A549 (cell line): ENCODE results near the gene MSL2. TPM values are rescaled to one million over a fixed set of nuclear protein-coding genes. Genes with fewer than 3 reads are reported as not detected.

ENCODE experiments used
- ATAC-seq, 2 experiments: fragments of 200-7000 bp in 1 of 2; fragments of >200 bp in 1 of 2; cut with Nextera tagmentation in 1 of 2; cut with Tn5 transposase in 1 of 2; 3 replicates each; pipeline versions ENCODE4 v1.8.0 to v1.9.1; 2018 to 2020; ENCODE audit warnings: mild to moderate bottlenecking in 1 of 2, moderate library complexity in 1 of 2
- CTCF ChIA-PET: fragments of 300-600 bp; sonication (Branson Sonifier 250); formaldehyde crosslinking; extraction: SDS; loops from one replicate; lab custom pipeline; 2021; ENCODE audit warnings: antibody characterized with exemption, inconsistent platforms; lab: Yijun Ruan, JAX
- POLR2A ChIA-PET: fragments of 350-600 bp; formaldehyde crosslinking; extraction: SDS; loops from one replicate; lab custom pipeline; 2021; ENCODE audit warnings: antibody characterized with exemption, inconsistent platforms; lab: Yijun Ruan, JAX
- DNase-seq, 2 experiments: peaks; one replicate each; pipeline versions ENCODE4 v3.0.0 to v3.0.0-alpha.2; 2011 to 2016; ENCODE audit warnings: low read depth in 1 of 2, low spot score in 1 of 2
- FAIRE-seq: peaks from 2 replicates; lab custom pipeline; 2011; peaks lifted over from hg19 to GRCh38; lab: Jason Lieb, UNC
- H3K27ac ChIP-seq, 2 experiments: fragments of >200 bp; sonication (Bioruptor Twin); formaldehyde crosslinking; 3 replicates each; pipeline ENCODE4 v1.5.1; 2016 to 2017
- H3K4me1 ChIP-seq: fragments of >200 bp; sonication (Bioruptor Twin); formaldehyde crosslinking; 3 replicates; pipeline ENCODE4 v1.6.1; 2016
- H3K4me2 ChIP-seq: fragments of >200 bp; sonication (Bioruptor Twin); formaldehyde crosslinking; 3 replicates; pipeline ENCODE4 v1.6.1; 2016
- H3K4me3 ChIP-seq: fragments of >200 bp; sonication (Bioruptor Twin); formaldehyde crosslinking; 3 replicates; pipeline ENCODE4 v1.5.1; 2016
- H3K9me3 ChIP-seq: fragments of >200 bp; sonication (Bioruptor Twin); formaldehyde crosslinking; 3 replicates; pipeline ENCODE4 v1.6.1; 2016
- CEBPB ChIP-seq, 2 experiments: fragments of >200 bp in 1 of 2; sonication (Bioruptor Twin) in 1 of 2; formaldehyde crosslinking in 1 of 2; IDR thresholded peaks; 2 replicates each; pipeline ENCODE4 v1.6.1; 2012 to 2016
- CHD2 ChIP-seq: fragments of 150-350 bp; IDR thresholded peaks from 2 replicates; pipeline ENCODE4 v1.6.1; 2014; ENCODE audit warnings: low read length; ENCODE audit not compliant: partially characterized antibody
- E2F6 ChIP-seq: IDR thresholded peaks from 2 replicates; pipeline ENCODE4 v1.6.1; 2012; ENCODE audit warnings: low read depth, borderline replicate concordance
- EHF ChIP-seq: fragments of 250-450 bp; sonication (Bioruptor Pico); IDR thresholded peaks from 2 replicates; pipeline ENCODE4 v1.5.0; 2020; ENCODE audit warnings: mild to moderate bottlenecking
- ELK1 ChIP-seq: fragments of 150-350 bp; IDR thresholded peaks from 2 replicates; pipeline ENCODE4 v1.6.1; 2014; ENCODE audit warnings: low read depth, mild to moderate bottlenecking, low read length
- ESRRA ChIP-seq: fragments of 150-350 bp; IDR thresholded peaks from 2 replicates; pipeline ENCODE4 v1.6.1; 2014; ENCODE audit warnings: mild to moderate bottlenecking, low read length, borderline replicate concordance
- FOSL2 ChIP-seq, 2 experiments: fragments of 450-650 bp in 1 of 2; fragments of >200 bp in 1 of 2; sonication (Bioruptor Twin) in 1 of 2; formaldehyde crosslinking; IDR thresholded peaks; 2 replicates each; pipeline versions ENCODE4 v1.5.0 to v1.6.1; 2016 to 2020; ENCODE audit warnings: mild to moderate bottlenecking in 1 of 2, moderate library complexity in 1 of 2
- FOXS1 ChIP-seq: fragments of 250-450 bp; sonication (Bioruptor Pico); IDR thresholded peaks from 2 replicates; pipeline ENCODE4 v1.5.0; 2020; ENCODE audit warnings: mild to moderate bottlenecking, moderate library complexity
- HDAC2 ChIP-seq: fragments of 200-600 bp; sonication (generic); IDR thresholded peaks from 2 replicates; pipeline ENCODE4 v1.6.1; 2016
- HES2 ChIP-seq: fragments of >200 bp; sonication (Bioruptor Twin); formaldehyde crosslinking; IDR thresholded peaks from 2 replicates; pipeline ENCODE4 v1.6.1; 2016
- HOXA7 ChIP-seq: fragments of 250-450 bp; sonication (Bioruptor Pico); IDR thresholded peaks from 2 replicates; pipeline ENCODE4 v1.5.0; 2020; ENCODE audit warnings: mild to moderate bottlenecking, moderate library complexity
- HOXB13 ChIP-seq: fragments of 250-450 bp; sonication (Bioruptor Pico); IDR thresholded peaks from 2 replicates; pipeline ENCODE4 v1.5.0; 2020; ENCODE audit warnings: low read depth, mild to moderate bottlenecking, moderate library complexity
- HOXB5 ChIP-seq: fragments of 250-450 bp; sonication (Bioruptor Pico); IDR thresholded peaks from 2 replicates; pipeline ENCODE4 v1.5.0; 2020; ENCODE audit warnings: mild to moderate bottlenecking, moderate library complexity
- JUNB ChIP-seq: fragments of >200 bp; sonication (Bioruptor Twin); formaldehyde crosslinking; IDR thresholded peaks from 2 replicates; pipeline ENCODE4 v1.6.1; 2016
- KDM1A ChIP-seq: fragments of 200-600 bp; sonication (generic); IDR thresholded peaks from 2 replicates; pipeline ENCODE4 v1.6.1; 2016; ENCODE audit warnings: low read depth, mild to moderate bottlenecking
- NPAS2 ChIP-seq: fragments of 250-450 bp; sonication (Bioruptor Pico); IDR thresholded peaks from 2 replicates; pipeline ENCODE4 v1.8.0; 2022; ENCODE audit warnings: mild to moderate bottlenecking, moderate library complexity, borderline replicate concordance
- PBX3 ChIP-seq: IDR thresholded peaks from 2 replicates; pipeline ENCODE4 v1.6.1; 2012
- PHF8 ChIP-seq: fragments of 200-600 bp; sonication (generic); IDR thresholded peaks from 2 replicates; pipeline ENCODE4 v1.6.1; 2016; ENCODE audit warnings: low read depth, mild to moderate bottlenecking, antibody characterized with exemption, moderate library complexity, borderline replicate concordance
- POLR2AphosphoS2 ChIP-seq: conservative IDR thresholded peaks from 2 replicates; pipeline ENCODE4 v1.6.1; 2012; ENCODE audit warnings: low read length, improper control_type of control experiment, inconsistent platforms
- RAD21 ChIP-seq, 2 experiments: fragments of >200 bp in 1 of 2; sonication (Bioruptor Twin) in 1 of 2; formaldehyde crosslinking in 1 of 2; IDR thresholded peaks in 1 of 2; conservative IDR thresholded peaks in 1 of 2; 2 replicates in 1 of 2; 3 replicates in 1 of 2; pipeline ENCODE4 v1.6.1; 2012 to 2018; ENCODE audit warnings: inconsistent platforms in 1 of 2
- RCOR1 ChIP-seq: fragments of 150-350 bp; IDR thresholded peaks from 2 replicates; pipeline ENCODE4 v1.6.1; 2014; ENCODE audit warnings: antibody characterized with exemption, low read length, low read depth
- ZSCAN20 ChIP-seq: fragments of 250-450 bp; sonication (Bioruptor Pico); IDR thresholded peaks from 2 replicates; pipeline ENCODE4 v1.8.0; 2022; ENCODE audit warnings: mild to moderate bottlenecking, moderate library complexity
- WGBS: methylation state at CpG from one replicate; pipeline ENCODE4 v1.1.6; 2017; ENCODE audit errors: missing lambda C conversion rate; 5-methylcytosine and 5-hydroxymethylcytosine counted together
- polyA plus RNA-seq, 4 experiments: library from polyadenylated mRNA; depleted of rRNA in 3 of 4; stranded (reverse); fragments of >200 nt; fragmentation: RNase III in 1 of 4; extraction: RNeasy Plus Mini Kit Qiagen cat#74134 plus additional on column Dnase treatment in 1 of 4; gene quantifications; 2 replicates in 3 of 4; 3 replicates in 1 of 4; pipeline ENCODE4 v1.2.3, GENCODE V29; 2011 to 2017

The MSL2 gene
- polyA plus RNA-seq, 2 of the 4 experiments (the other 2 are of a cell fraction), result 8.4 to 10.1 TPM

- Histone ChIP-seq H3K4me3 (no peak overlapping the region), H3K27ac (no peak overlapping the region), H3K4me2 (peak overlapping the region; percentile 15; the same call in 2 of the 3 replicates), H3K4me1 (peaks cover 45% of the 10 kb centered on the region), H3K9me3 (no peaks in the 10 kb centered on the region)
- POLR2A ChIA-PET, result interaction anchor here (2.1 kb wide), 1 partner anchor 10 kb away, joined by 6 read pairs; the partner anchor contains the start of gene MSL2
- FAIRE-seq (no peak), DNase-seq (no peak), ATAC-seq (peak; percentile 39 to 72; a peak in 5 of 6 replicates)
- CTCF ChIA-PET, result no interaction called here
- no peak for TF ChIP-seq ESRRA
- TF ChIP-seq HES2, result no peak
- TF ChIP-seq POLR2AphosphoS2, result no peak
- TF ChIP-seq FOSL2 (IDR thresholded peaks at IDR 0.05), result no peak
- TF ChIP-seq FOSL2 (CRISPR knock-in tag; IDR thresholded peaks at IDR 0.05), result no peak
- no peak for TF ChIP-seq RCOR1
- TF ChIP-seq KDM1A, result no peak
- TF ChIP-seq HOXB13, result no peak
- TF ChIP-seq CEBPB (IDR thresholded peaks at IDR 0.05), result no peak
- TF ChIP-seq NPAS2 (CRISPR knock-in tag), result no peak
- 63% methylated on average over 3 of the region's 3 CpGs for WGBS
Measured at GRCh38 chr3:136186344-136186743, 9.8 kb downstream of the MSL2 start.

- FAIRE-seq, result no peak
- peaks cover 56% of the 10 kb centered on the region for H3K4me1 ChIP-seq
- POLR2A ChIA-PET, result no interaction called here
Measured at GRCh38 chr3:136184703-136185102, 11.4 kb downstream of the MSL2 start.

More at GRCh38 chr3:136184703-136185102, 11.4 kb downstream of the MSL2 start:
- Histone ChIP-seq H3K4me2 (no peak overlapping the region), H3K9me3 (no peaks in the 10 kb centered on the region), H3K27ac (no peak overlapping the region)
- WGBS, result 66% methylated on average over 2 of the region's 2 CpGs
- ATAC-seq, result no peak
- TF ChIP-seq JUNB (no peak), RAD21 (conservative IDR thresholded peaks at IDR 0.05 in 1 of 2, IDR thresholded peaks at IDR 0.05 in 1 of 2) (no peak), FOSL2 (IDR thresholded peaks at IDR 0.05) (no peak), FOSL2 (CRISPR knock-in tag; IDR thresholded peaks at IDR 0.05) (no peak), FOXS1 (CRISPR knock-in tag) (no peak), HES2 (no peak), PHF8 (no peak), PBX3 (no peak), ELK1 (no peak), E2F6 (no peak), HOXA7 (CRISPR knock-in tag) (no peak), CHD2 (no peak), ZSCAN20 (no peak), HOXB5 (CRISPR knock-in tag) (no peak), EHF (CRISPR knock-in tag) (no peak), KDM1A (no peak), HDAC2 (no peak)
- TF ChIP-seq, all 56 proteins: peak for 0
- CTCF ChIA-PET, result no interaction called here
- no peak for DNase-seq
- no peak overlapping the region for H3K4me3 ChIP-seq
